ENCODE data around the gene SART3. TPM values are rescaled to one million over a fixed set of nuclear protein-coding genes. Genes with fewer than 3 reads are reported as not detected.
"Not testable (repeated sequence)": the region's sequence is repeated elsewhere in the genome, so short reads cannot be mapped to it uniquely, and the experiment has no call there.

Gene SART3
- total RNA-seq, 2 donors from 2014 or later: 24.5 to 25.3 TPM

- ATAC-seq (no peak), DNase-seq (no peak)
- intact Hi-C loops (cut with DNase I): no loop called here
Observed at GRCh38 chr12:108583991-108584390, 23.0 kb upstream of the SART3 start.

DNA sequence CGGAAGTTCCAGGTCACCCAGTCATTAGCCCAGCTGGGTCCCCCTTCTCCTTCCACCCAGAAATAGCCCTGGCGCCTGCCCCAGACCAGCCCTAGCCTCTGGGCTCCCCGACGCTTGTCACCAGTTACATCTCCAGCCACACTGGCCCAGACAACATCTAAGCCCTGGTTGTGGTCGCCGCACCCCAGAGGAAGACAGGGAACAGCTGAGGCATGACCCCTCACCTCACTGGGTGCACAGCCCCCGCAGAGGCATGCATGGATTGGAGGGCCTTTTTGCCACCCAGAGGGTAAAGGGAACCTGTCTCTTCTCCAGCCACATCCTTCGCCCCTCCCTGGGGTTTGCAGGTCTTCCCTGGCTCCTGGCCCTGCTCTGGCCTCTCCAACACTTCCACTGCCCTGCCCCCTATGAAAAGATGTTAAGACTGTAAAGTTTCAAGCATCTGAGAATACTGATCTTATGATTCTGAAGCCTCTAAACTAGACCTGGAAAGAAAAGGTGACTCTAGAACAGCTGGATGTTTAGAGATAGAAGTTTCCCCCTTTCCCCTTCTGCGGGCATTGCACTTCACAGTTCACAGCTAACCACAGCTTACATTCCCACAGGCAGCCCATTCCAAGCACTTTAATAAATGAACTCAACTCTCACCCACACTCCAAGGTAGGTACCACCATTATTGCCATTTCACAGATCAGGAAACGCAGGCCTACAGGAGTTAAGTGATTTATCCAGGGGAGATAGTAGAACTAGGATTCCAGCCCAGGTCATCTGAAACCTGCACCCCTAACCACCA lies 22.2 kb upstream of the SART3 start:
- intact Hi-C loops (cut with DNase I): no loop called here
- no peak for DNase-seq
- ATAC-seq: peak in 1 of 2 donors; percentile 31

- DNase-seq: no peak
- ATAC-seq: no peak
- intact Hi-C loops (cut with DNase I): no loop called here
Observed at GRCh38 chr12:108582509-108582908, 21.5 kb upstream of the SART3 start.

- intact Hi-C loops (cut with DNase I): no loop called here
- DNase-seq: no peak
- ATAC-seq: no peak
Observed at GRCh38 chr12:108581311-108582227, 20.6 kb upstream of the SART3 start.

- no peak for DNase-seq
- intact Hi-C loops (cut with DNase I): no loop called here
Observed at GRCh38 chr12:108580531-108580930, 19.6 kb upstream of the SART3 start.

GRCh38 chr12:108578813-108579212 lies 17.8 kb upstream of the SART3 start:
- ATAC-seq (no peak), DNase-seq (no peak)
- intact Hi-C loops (cut with DNase I): loop anchor here in 1 of 2 donors (10.0 kb wide), 1 partner anchor 236 kb away; no protein-coding TSS in a partner anchor

More at GRCh38 chr12:108580531-108580930, 19.6 kb upstream of the SART3 start:
- peak in 1 of 2 donors; percentile 24 for ATAC-seq

- no peak for DNase-seq
- intact Hi-C loops (cut with DNase I): loop anchor here in 1 of 2 donors (10.0 kb wide), 1 partner anchor 237 kb away; no protein-coding TSS in a partner anchor
- ATAC-seq: no peak
Observed at GRCh38 chr12:108578264-108578663, 17.3 kb upstream of the SART3 start.

DNA sequence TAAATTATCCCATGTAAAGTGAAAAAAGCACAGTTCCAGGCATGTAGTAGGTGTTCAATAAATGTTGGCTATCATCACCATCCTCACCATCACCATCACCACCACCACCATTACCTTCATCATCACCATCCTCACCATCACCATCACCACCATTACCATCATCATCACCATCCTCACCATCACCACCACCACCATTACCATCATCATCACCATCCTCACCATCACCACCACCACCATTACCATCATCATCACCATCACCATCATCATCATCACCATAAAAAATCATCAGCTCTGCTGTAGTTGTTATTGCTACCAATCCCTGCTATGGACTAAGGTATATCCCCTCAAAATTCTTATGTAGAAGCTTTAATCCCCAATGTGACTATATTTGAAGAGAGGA lies 16.5 kb upstream of the SART3 start:
- no peak for ATAC-seq
- no peak for DNase-seq
- intact Hi-C loops (cut with DNase I): loop anchor here in 1 of 2 donors (10.0 kb wide), 1 partner anchor 237 kb away; no protein-coding TSS in a partner anchor

DNA sequence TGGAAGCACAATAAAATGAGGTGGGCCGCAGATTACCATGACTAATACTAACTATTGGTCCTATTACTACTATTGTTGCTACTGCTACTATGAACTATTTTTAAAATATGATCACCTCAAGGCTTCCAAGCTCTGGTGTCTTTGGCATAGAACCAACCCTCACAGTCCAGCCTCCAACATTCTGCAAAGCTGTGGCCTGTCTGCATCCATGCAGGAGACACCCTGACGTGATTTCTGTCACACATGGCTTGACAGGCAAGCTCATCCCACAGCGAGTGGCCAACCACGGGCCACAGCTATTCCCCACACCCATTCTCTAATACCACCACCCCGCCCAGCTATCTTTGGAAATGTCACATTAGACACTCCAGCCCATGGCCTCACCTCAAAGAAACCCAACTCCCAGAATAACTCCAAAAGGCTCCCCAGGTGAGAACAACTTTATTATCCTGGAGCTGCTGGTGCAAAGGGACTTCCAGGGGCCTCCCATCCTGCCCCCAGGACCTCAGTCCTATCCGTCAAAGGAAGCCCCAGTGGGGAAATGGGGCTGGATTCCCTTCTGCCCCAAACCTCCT lies 15.8 kb upstream of the SART3 start:
- intact Hi-C loops (cut with DNase I): loop anchor here in 1 of 2 donors (10.0 kb wide), 1 partner anchor 238 kb away; no protein-coding TSS in a partner anchor
- peak; percentile 69 to 88 for ATAC-seq

DNA sequence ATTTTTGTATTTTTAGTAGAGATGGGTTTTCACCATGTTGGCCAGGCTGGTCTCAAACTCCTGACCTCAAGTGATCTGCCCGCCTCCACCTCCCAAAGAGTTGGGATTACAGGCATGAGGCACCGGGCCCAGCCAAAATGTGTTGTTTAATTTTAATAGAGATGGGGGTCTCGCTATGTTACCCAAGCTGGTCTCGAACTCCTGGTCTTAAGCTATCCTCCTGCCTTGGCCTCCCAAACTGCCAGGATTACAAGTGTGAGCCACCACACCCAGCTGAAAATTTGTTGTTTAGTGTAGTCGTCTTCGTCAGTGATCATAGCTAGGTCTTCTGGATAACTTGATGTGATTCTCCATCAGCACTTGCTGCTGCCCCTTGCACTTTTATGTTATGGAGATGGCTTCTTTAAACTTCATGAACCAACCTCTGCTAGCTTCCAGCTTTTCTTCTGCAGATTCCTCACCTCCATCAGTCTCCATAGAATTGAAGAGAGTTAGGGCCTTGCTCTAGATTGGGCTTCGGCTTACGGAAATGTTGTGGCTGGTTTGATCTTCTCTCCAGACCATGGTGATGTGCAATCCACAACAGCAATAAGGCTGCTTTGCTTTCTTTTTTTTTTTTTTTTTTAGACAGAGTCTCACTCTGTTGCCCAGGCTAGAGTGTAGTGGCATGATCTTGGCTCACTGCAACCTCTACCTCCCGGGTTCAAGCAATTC lies 14.4 kb upstream of the SART3 start:
- ATAC-seq: no peak
- no peak for DNase-seq
- intact Hi-C loops (cut with DNase I): loop anchor here in 1 of 2 donors (10.0 kb wide), 1 partner anchor 239 kb away; no protein-coding TSS in a partner anchor

More for the DNA sequence above, 15.8 kb upstream of the SART3 start:
- DNase-seq: no peak

GRCh38 chr12:108574276-108574675 lies 13.3 kb upstream of the SART3 start:
- intact Hi-C loops (cut with DNase I): loop anchor here in 1 of 2 donors (10.0 kb wide), 1 partner anchor 241 kb away; no protein-coding TSS in a partner anchor
- not testable (repeated sequence) for ATAC-seq, DNase-seq

GRCh38 chr12:108573317-108573716 lies 12.3 kb upstream of the SART3 start:
- intact Hi-C loops (cut with DNase I): loop anchor here in 1 of 2 donors (10.0 kb wide), 1 partner anchor 241 kb away; no protein-coding TSS in a partner anchor
- ATAC-seq: no peak
- DNase-seq: no peak

GRCh38 chr12:108572166-108572790 lies 11.3 kb upstream of the SART3 start:
- no peak for DNase-seq
- no peak for ATAC-seq
- intact Hi-C loops (cut with DNase I): loop anchor here in 1 of 2 donors (10.0 kb wide), 1 partner anchor 243 kb away; no protein-coding TSS in a partner anchor

DNA sequence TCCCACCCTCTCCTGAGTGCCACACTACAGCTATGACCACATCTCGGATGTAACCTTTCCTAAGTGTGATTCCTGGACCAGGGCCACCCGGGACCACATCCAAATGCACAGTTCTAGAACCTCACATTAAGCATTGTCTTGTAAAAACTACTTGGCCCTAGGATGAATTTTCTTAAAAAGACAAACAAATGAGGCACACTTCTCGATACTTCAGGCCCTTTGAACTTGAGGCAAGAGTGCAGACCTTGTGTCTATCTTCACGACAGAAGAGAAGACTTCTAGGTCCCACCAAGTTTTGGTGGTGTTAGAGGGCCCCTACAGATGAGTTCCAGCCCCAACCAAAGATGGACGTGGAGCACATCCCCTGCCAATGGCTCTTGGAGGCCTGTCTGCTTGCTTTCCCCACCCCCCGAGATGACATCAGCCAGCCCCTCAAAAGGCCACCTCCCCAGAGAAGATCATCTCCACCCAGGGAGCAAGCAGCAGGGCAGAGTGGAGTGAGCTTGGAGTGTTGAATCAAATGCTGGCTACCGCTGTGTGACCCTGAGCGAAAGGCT lies 10.7 kb upstream of the SART3 start:
- intact Hi-C loops (cut with DNase I): loop anchor here in 1 of 2 donors (10.0 kb wide), 1 partner anchor 243 kb away; no protein-coding TSS in a partner anchor
- no peak for DNase-seq
- ATAC-seq: no peak

GRCh38 chr12:108570743-108571608 lies 10.0 kb upstream of the SART3 start:
- intact Hi-C loops (cut with DNase I): loop anchor here in 1 of 2 donors (10.0 kb wide), 1 partner anchor 244 kb away; no protein-coding TSS in a partner anchor
- ATAC-seq (no peak), DNase-seq (no peak)
